Measurements from ENCODE around the gene GRB2.

DNA sequence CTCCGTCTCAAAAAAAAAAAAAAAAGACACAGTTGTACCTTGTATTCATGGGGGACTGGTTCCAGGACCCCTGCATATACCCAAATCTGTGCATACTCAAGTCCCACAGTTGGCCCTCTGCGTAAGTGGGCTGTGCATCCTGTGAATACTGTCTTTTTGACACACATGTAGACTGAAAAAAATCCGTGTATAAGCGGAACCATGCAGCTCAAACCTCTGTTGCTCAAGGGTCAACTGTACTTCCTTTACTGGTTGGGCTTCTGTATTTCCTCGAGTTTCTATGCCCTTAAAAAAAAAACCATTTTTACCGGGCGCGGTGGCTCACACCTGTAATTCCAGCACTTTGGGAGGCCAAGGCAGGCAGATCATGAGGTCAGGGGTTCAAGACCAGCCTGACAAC, 52.3 kb downstream of the GRB2 start:
- TF ChIP-seq GATA3 (IDR thresholded peaks at IDR 0.05; ENCODE audit: low read depth, low read length): no peak
- TF ChIP-seq GATA2 (IDR thresholded peaks at IDR 0.05; ENCODE audit: low read depth, low read length): no peak

Data from SH-SY5Y (cell line).